SK-N-SH treated with all-trans-retinoic acid at 6 μM for 48 hours (cell line): Measurements from ENCODE around the gene ALDOA.
"Not testable (repeated sequence)": the region's sequence is repeated elsewhere in the genome, so short reads cannot be mapped to it uniquely, and the experiment has no call there.

Experiments used
- ATAC-seq: fragments of 200-7000 bp; cut with Tn5 transposase; 3 replicates; pipeline ENCODE4 v1.9.1; 2020; ENCODE audit warnings: mild to moderate bottlenecking, moderate library complexity
- ARNTL ChIP-seq: fragments of 450-650 bp; formaldehyde crosslinking; IDR thresholded peaks from 2 replicates; pipeline ENCODE4 v1.5.0; 2020; ENCODE audit warnings: low read depth, mild to moderate bottlenecking, moderate library complexity, borderline replicate concordance
- BACH2 ChIP-seq: fragments of 250-450 bp; sonication (Bioruptor Pico); IDR thresholded peaks from 2 replicates; pipeline ENCODE4 v1.9.0; 2021; ENCODE audit warnings: mild to moderate bottlenecking, borderline replicate concordance
- GLIS3 ChIP-seq: fragments of 250-450 bp; sonication (Bioruptor Pico); IDR thresholded peaks from 2 replicates; pipeline ENCODE4 v1.5.0; 2020; ENCODE audit warnings: mild to moderate bottlenecking, moderate library complexity
- ISL1 ChIP-seq: fragments of 250-450 bp; sonication (Bioruptor Pico); IDR thresholded peaks from 2 replicates; pipeline ENCODE4 v2.1.2; 2022; ENCODE audit warnings: mild to moderate bottlenecking, moderate library complexity
- OSR1 ChIP-seq: fragments of 250-450 bp; sonication (Bioruptor Pico); IDR thresholded peaks from 2 replicates; pipeline ENCODE4 v1.8.0; 2022; ENCODE audit warnings: moderate library complexity, mild to moderate bottlenecking, inconsistent platforms
- POU6F1 ChIP-seq: fragments of 250-450 bp; sonication (Bioruptor Pico); IDR thresholded peaks from 2 replicates; pipeline ENCODE4 v1.8.0; 2021; ENCODE audit warnings: low read depth, mild to moderate bottlenecking, moderate library complexity, borderline replicate concordance
- SNAI2 ChIP-seq: fragments of 250-450 bp; sonication (Bioruptor Pico); IDR thresholded peaks from 2 replicates; pipeline ENCODE4 v1.5.0; 2020; ENCODE audit warnings: mild to moderate bottlenecking, moderate library complexity
- TCF4 ChIP-seq: fragments of 250-450 bp; sonication (Bioruptor Pico); IDR thresholded peaks from 2 replicates; pipeline ENCODE4 v1.8.0; 2021; ENCODE audit warnings: mild to moderate bottlenecking, moderate library complexity, borderline replicate concordance
- TOX ChIP-seq: fragments of 250-450 bp; sonication (Bioruptor Pico); IDR thresholded peaks from 2 replicates; pipeline ENCODE4 v1.8.0; 2021; ENCODE audit warnings: mild to moderate bottlenecking, moderate library complexity, borderline replicate concordance
- ZC3H10 ChIP-seq: fragments of 250-450 bp; sonication (Bioruptor Pico); IDR thresholded peaks from 2 replicates; pipeline ENCODE4 v1.5.1; 2021; ENCODE audit warnings: mild to moderate bottlenecking, moderate library complexity
- ZFP3 ChIP-seq: fragments of 250-450 bp; sonication (Bioruptor Pico); IDR thresholded peaks from 2 replicates; pipeline ENCODE4 v1.5.0; 2020; ENCODE audit warnings: mild to moderate bottlenecking, moderate library complexity
- TF ChIP-seq, protein P1 (sequence below): fragments of 250-450 bp; sonication (Bioruptor Pico); IDR thresholded peaks from 2 replicates; pipeline ENCODE4 v1.5.0; 2020; ENCODE audit warnings: mild to moderate bottlenecking, moderate library complexity
- TF ChIP-seq, protein P2 (sequence below): fragments of 250-450 bp; sonication (Bioruptor Pico); IDR thresholded peaks from 2 replicates; pipeline ENCODE4 v1.8.0; 2020; ENCODE audit warnings: mild to moderate bottlenecking, moderate library complexity, borderline replicate concordance
- TF ChIP-seq, protein P3 (sequence below): fragments of 250-450 bp; sonication (Bioruptor Pico); IDR thresholded peaks from 2 replicates; pipeline ENCODE4 v1.5.1; 2020; ENCODE audit warnings: low read depth, mild to moderate bottlenecking, moderate library complexity
- TF ChIP-seq, protein P4 (sequence below): fragments of 250-450 bp; sonication (Bioruptor Pico); IDR thresholded peaks from 2 replicates; pipeline ENCODE4 v1.5.1; 2021; ENCODE audit warnings: mild to moderate bottlenecking, moderate library complexity

ALDOA gene

GRCh38 chr16:30112197-30113030 lies 46.9 kb downstream of the ALDOA start:
- TF ChIP-seq, protein P1, sequence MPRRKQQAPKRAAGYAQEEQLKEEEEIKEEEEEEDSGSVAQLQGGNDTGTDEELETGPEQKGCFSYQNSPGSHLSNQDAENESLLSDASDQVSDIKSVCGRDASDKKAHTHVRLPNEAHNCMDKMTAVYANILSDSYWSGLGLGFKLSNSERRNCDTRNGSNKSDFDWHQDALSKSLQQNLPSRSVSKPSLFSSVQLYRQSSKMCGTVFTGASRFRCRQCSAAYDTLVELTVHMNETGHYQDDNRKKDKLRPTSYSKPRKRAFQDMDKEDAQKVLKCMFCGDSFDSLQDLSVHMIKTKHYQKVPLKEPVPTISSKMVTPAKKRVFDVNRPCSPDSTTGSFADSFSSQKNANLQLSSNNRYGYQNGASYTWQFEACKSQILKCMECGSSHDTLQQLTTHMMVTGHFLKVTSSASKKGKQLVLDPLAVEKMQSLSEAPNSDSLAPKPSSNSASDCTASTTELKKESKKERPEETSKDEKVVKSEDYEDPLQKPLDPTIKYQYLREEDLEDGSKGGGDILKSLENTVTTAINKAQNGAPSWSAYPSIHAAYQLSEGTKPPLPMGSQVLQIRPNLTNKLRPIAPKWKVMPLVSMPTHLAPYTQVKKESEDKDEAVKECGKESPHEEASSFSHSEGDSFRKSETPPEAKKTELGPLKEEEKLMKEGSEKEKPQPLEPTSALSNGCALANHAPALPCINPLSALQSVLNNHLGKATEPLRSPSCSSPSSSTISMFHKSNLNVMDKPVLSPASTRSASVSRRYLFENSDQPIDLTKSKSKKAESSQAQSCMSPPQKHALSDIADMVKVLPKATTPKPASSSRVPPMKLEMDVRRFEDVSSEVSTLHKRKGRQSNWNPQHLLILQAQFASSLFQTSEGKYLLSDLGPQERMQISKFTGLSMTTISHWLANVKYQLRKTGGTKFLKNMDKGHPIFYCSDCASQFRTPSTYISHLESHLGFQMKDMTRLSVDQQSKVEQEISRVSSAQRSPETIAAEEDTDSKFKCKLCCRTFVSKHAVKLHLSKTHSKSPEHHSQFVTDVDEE (CRISPR knock-in tag): no peak
- TF ChIP-seq ARNTL: no peak
- no peak for TF ChIP-seq GLIS3 (CRISPR knock-in tag)
- TF ChIP-seq BACH2: no peak
- TF ChIP-seq SNAI2: no peak
- no peak for TF ChIP-seq ZFP3 (CRISPR knock-in tag)
- TF ChIP-seq, protein P2, sequence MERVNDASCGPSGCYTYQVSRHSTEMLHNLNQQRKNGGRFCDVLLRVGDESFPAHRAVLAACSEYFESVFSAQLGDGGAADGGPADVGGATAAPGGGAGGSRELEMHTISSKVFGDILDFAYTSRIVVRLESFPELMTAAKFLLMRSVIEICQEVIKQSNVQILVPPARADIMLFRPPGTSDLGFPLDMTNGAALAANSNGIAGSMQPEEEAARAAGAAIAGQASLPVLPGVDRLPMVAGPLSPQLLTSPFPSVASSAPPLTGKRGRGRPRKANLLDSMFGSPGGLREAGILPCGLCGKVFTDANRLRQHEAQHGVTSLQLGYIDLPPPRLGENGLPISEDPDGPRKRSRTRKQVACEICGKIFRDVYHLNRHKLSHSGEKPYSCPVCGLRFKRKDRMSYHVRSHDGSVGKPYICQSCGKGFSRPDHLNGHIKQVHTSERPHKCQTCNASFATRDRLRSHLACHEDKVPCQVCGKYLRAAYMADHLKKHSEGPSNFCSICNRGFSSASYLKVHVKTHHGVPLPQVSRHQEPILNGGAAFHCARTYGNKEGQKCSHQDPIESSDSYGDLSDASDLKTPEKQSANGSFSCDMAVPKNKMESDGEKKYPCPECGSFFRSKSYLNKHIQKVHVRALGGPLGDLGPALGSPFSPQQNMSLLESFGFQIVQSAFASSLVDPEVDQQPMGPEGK (CRISPR knock-in tag): no peak
- TF ChIP-seq POU6F1 (CRISPR knock-in tag): no peak
- no peak for TF ChIP-seq TOX (CRISPR knock-in tag)
- TF ChIP-seq TCF4 (CRISPR knock-in tag): no peak
- TF ChIP-seq ZC3H10: no peak
- TF ChIP-seq ISL1 (CRISPR knock-in tag): no peak
- TF ChIP-seq, protein P3, sequence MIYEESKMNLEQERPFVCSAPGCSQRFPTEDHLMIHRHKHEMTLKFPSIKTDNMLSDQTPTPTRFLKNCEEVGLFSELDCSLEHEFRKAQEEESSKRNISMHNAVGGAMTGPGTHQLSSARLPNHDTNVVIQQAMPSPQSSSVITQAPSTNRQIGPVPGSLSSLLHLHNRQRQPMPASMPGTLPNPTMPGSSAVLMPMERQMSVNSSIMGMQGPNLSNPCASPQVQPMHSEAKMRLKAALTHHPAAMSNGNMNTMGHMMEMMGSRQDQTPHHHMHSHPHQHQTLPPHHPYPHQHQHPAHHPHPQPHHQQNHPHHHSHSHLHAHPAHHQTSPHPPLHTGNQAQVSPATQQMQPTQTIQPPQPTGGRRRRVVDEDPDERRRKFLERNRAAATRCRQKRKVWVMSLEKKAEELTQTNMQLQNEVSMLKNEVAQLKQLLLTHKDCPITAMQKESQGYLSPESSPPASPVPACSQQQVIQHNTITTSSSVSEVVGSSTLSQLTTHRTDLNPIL (CRISPR knock-in tag): no peak
- peak; percentile 80 for ATAC-seq

- no peak for TF ChIP-seq TOX (CRISPR knock-in tag)
- peak; percentile 52 for ATAC-seq
Observed at GRCh38 chr16:30113031-30113710, 47.6 kb downstream of the ALDOA start, which contains the start of gene GDPD3. Gene GDPD3, minus strand, starts transcription at chr16:30113537. Its CDS starts 59 bp downstream, at chr16:30113478.

GRCh38 chr16:30113711-30114333 lies 48.3 kb downstream of the ALDOA start:
- TF ChIP-seq ISL1 (CRISPR knock-in tag) (no peak), OSR1 (no peak), ZFP3 (CRISPR knock-in tag) (no peak)
- TF ChIP-seq, protein P3 (CRISPR knock-in tag): no peak
- TF ChIP-seq, all 23 proteins: peak for 0
- ATAC-seq: peak; percentile 37

DNA sequence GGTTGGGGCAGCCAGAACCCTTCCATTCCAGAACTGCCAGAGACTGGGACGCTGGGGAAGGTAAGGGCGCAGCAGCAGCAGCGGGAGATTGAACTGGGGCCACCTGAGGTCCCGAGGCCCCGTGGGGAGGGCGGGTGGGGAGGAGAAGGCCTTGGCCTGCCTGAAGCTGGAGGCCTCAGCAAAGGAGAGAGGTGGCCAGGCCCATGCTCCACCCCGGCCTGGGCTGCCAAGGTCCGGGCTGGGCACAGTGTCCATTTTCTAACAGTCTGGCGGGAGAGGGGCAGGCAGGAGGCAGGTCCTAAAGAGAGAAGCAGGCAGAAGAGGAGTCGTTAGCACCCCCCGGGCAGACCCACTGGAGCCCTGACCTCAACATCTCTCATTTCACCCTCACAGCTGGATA lies 48.9 kb downstream of the ALDOA start:
- no peak for ATAC-seq
- TF ChIP-seq TOX (CRISPR knock-in tag) (no peak), TCF4 (CRISPR knock-in tag) (no peak), SNAI2 (no peak), BACH2 (no peak)
- TF ChIP-seq, protein P4, sequence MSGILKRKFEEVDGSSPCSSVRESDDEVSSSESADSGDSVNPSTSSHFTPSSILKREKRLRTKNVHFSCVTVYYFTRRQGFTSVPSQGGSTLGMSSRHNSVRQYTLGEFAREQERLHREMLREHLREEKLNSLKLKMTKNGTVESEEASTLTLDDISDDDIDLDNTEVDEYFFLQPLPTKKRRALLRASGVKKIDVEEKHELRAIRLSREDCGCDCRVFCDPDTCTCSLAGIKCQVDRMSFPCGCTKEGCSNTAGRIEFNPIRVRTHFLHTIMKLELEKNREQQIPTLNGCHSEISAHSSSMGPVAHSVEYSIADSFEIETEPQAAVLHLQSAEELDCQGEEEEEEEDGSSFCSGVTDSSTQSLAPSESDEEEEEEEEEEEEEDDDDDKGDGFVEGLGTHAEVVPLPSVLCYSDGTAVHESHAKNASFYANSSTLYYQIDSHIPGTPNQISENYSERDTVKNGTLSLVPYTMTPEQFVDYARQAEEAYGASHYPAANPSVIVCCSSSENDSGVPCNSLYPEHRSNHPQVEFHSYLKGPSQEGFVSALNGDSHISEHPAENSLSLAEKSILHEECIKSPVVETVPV (CRISPR knock-in tag): no peak

DNA sequence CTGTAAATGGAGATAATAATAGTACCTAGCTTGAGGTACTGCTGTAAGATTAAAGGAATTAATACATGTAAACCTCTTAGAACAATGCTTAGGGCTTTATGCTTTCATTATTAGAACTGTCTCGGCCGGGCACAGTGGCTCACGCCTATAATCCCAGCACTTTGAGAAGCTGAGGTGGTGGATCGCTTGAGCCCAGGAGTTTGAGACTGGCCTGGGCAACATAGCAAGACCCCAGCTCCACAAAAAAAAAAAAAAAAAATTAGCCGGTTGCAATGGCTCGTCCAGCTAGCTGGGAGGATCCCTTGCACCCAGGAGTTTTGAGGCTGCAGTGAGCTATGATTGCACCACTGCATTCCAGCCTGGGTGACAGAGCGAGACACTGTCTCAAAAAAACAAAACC lies 49.3 kb downstream of the ALDOA start:
- ATAC-seq: not testable (repeated sequence)
